ENCODE measurements around the gene SLC35F4. TPM values are rescaled to one million over a fixed set of nuclear protein-coding genes. Genes with fewer than 3 reads are reported as not detected.

The SLC35F4 gene
- total and polyA plus RNA-seq, 8 donors: 0.11 to 0.30 (median 0.22) TPM; not detected in 2

DNA sequence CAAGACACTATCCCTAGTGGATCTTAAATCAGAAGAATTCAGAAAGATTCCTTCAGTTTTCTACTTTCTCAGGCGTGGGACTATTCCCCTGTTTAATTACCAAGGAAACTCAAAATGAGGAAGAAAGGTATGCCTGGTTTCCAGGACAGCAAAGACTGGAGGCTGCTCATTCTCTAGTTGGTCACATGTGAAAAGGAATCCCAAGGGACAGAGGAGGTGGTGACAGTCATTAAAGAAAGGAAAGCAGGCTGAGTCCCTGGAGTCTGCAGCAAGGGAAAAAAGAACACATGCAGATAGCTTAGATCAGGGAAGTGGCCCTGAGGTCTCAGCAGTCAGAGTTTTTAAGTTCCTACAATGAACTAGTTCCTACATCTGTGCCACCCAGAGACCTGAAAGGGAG, 206.8 kb downstream of the SLC35F4 start:
- DNase-seq (no peak), ATAC-seq (no peak)
- Histone ChIP-seq H3K27me3 (no peaks in the 10 kb centered on the region), H3K4me3 (no peak overlapping the region), H3K4me1 (no peaks in the 10 kb centered on the region), H3K27ac (no peak overlapping the region), H3K36me3 (no peaks in the 10 kb centered on the region), H3K9me3 (peaks cover 0 to 5% of the 10 kb centered on the region in 2 donors)
- TF ChIP-seq, protein P1, sequence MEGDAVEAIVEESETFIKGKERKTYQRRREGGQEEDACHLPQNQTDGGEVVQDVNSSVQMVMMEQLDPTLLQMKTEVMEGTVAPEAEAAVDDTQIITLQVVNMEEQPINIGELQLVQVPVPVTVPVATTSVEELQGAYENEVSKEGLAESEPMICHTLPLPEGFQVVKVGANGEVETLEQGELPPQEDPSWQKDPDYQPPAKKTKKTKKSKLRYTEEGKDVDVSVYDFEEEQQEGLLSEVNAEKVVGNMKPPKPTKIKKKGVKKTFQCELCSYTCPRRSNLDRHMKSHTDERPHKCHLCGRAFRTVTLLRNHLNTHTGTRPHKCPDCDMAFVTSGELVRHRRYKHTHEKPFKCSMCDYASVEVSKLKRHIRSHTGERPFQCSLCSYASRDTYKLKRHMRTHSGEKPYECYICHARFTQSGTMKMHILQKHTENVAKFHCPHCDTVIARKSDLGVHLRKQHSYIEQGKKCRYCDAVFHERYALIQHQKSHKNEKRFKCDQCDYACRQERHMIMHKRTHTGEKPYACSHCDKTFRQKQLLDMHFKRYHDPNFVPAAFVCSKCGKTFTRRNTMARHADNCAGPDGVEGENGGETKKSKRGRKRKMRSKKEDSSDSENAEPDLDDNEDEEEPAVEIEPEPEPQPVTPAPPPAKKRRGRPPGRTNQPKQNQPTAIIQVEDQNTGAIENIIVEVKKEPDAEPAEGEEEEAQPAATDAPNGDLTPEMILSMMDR (IDR thresholded peaks at IDR 0.05): no peak
- intact Hi-C loops (cut with DNase I): no loop called here

DNA sequence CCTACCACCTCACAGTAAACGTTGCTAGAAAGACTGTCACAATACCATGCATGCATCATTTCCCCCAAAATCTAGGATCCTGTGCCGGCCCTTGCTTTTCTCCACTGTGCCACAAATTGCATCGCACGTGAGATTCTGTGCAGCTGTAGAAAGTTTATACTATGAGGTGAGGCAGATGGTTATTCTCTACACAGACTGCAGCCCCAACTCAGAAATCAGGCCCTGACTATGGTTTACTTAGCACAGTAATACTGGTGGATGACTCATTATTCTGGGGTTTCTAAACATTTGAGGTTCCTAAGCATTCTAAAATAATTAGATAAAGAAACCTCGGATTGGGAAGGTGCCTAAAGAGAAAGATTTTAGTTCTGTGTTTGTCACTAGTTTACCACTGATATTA, 208.4 kb downstream of the SLC35F4 start:
- TF ChIP-seq, protein P1 (IDR thresholded peaks at IDR 0.05): no peak
- H3K36me3 ChIP-seq: no peaks in the 10 kb centered on the region
- H3K4me3 ChIP-seq: no peak overlapping the region
- peaks cover 0 to 3% of the 10 kb centered on the region in 2 donors for H3K9me3 ChIP-seq
- no peak overlapping the region for H3K27ac ChIP-seq
- DNase-seq (no peak), ATAC-seq (no peak)
- intact Hi-C loops (cut with DNase I): no loop called here
- H3K4me1 ChIP-seq: no peaks in the 10 kb centered on the region
- H3K27me3 ChIP-seq: no peaks in the 10 kb centered on the region

DNA sequence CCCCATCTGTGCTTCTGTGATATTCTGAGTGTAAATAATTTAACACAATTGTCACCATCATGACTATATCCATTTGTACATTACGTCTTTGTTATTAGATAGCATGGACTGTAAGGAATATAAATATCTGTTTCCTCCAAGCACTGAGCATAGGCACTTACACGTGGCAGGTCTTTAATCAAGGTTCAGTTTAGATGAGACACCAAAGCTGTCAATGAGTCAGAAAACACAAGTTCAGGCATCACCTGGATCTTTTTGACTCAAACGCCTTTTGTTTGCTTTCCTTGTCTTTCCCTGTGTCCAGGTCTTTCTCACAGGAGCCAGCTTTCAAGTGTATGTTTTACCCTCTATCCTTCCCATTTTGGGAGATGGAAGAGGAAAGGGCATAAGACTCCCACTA, 209.0 kb downstream of the SLC35F4 start:
- no peaks in the 10 kb centered on the region for H3K4me1 ChIP-seq
- ATAC-seq: no peak
- no peak for DNase-seq
- TF ChIP-seq, protein P1 (IDR thresholded peaks at IDR 0.05): no peak
- H3K4me3 ChIP-seq: no peak overlapping the region
- intact Hi-C loops (cut with DNase I): no loop called here
- H3K9me3 ChIP-seq: no peaks in the 10 kb centered on the region
- H3K27me3 ChIP-seq: no peaks in the 10 kb centered on the region
- no peaks in the 10 kb centered on the region for H3K36me3 ChIP-seq
- H3K27ac ChIP-seq: no peak overlapping the region

DNA sequence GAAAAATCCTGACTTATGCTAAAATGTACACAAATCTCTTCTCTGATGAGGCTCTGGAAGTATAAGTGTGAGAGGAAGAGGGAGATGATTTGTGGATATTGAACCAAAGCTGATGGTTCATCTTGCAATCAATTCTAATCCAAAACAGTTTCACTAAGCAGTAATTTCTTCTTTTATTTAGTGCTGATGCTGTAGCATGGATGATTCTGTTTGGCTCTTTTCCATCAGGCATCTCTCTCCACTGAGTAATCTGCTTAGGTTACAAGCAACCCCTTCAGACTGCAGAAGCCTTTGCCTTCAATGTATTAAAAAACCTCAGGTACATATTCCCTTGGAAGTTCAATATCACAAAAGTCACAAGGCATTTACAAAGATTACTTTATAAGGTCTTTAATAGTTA, 213.1 kb downstream of the SLC35F4 start:
- no peaks in the 10 kb centered on the region for H3K9me3 ChIP-seq
- ATAC-seq: no peak
- H3K27ac ChIP-seq: no peak overlapping the region
- H3K4me3 ChIP-seq: no peak overlapping the region
- no peak for DNase-seq
- H3K4me1 ChIP-seq: no peaks in the 10 kb centered on the region
- intact Hi-C loops (cut with DNase I): no loop called here
- H3K36me3 ChIP-seq: no peaks in the 10 kb centered on the region
- TF ChIP-seq, protein P1 (IDR thresholded peaks at IDR 0.05): no peak
- no peaks in the 10 kb centered on the region for H3K27me3 ChIP-seq

DNA sequence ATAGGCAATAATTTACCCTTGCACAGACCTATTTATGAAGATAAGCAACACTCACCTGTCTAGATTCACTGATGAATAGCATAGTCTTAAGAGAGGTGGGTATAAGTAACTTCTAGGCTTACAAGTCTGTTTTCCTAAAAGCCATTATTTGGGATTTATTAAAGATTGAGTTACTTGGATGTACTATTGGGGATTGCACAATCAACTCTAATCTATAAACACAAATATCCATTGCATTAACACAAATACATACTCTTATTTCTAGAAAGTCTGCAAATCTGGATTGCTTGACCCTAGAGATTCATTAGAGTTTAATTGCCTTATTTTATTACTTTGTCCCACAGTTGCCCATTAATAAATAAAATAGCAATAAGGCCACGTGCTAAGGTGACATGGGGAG, 224.1 kb downstream of the SLC35F4 start:
- Histone ChIP-seq H3K4me3 (no peak overlapping the region), H3K27me3 (no peaks in the 10 kb centered on the region), H3K4me1 (no peaks in the 10 kb centered on the region), H3K9me3 (peaks cover 0 to 4% of the 10 kb centered on the region in 2 donors), H3K27ac (no peak overlapping the region), H3K36me3 (no peaks in the 10 kb centered on the region)
- DNase-seq: no peak
- intact Hi-C loops (cut with DNase I): no loop called here
- TF ChIP-seq, protein P1 (IDR thresholded peaks at IDR 0.05): no peak
- ATAC-seq: no peak
